AG10803 (cell line): Measurements from ENCODE around the gene TRIM41.

ENCODE experiments used
- DNase-seq: peaks from one replicate; pipeline ENCODE4 v3.0.0; 2010; ENCODE audit warnings: low read depth
- H3K4me3 ChIP-seq: 2 replicates; pipeline ENCODE4 v1.5.1; 2011; ENCODE audit warnings: mild to moderate bottlenecking, low read length, control low read depth
- CTCF ChIP-seq: conservative IDR thresholded peaks from 2 replicates; pipeline ENCODE4 v1.5.1; 2011; ENCODE audit warnings: mild to moderate bottlenecking, low read length, control low read depth, inconsistent platforms

TRIM41 gene

GRCh38 chr5:181242031-181242451, 19.0 kb downstream of the TRIM41 start:
- H3K4me3 ChIP-seq, result peak overlapping the region; percentile 98
- DNase-seq, result no peak
- no peak for TF ChIP-seq CTCF

GRCh38 chr5:181243018-181243563, 20.0 kb downstream of the TRIM41 start:
- H3K4me3 ChIP-seq, result peak overlapping the region; percentile 98
- DNase-seq, result no peak
- TF ChIP-seq CTCF, result no peak

- TF ChIP-seq CTCF, result no peak
- peak; percentile 86 for DNase-seq
- H3K4me3 ChIP-seq, result peak within 1 kb of the TSS; percentile 98
Measured at GRCh38 chr5:181243564-181244343, 20.7 kb downstream of the TRIM41 start, which contains the start of gene RACK1. Gene RACK1, minus strand, starts transcription at chr5:181243906. Its CDS starts 106 bp downstream, at chr5:181243800.

- H3K4me3 ChIP-seq, result peak overlapping the region; percentile 77
- TF ChIP-seq CTCF, result no peak
- no peak for DNase-seq
Measured at GRCh38 chr5:181245427-181246275, 22.6 kb downstream of the TRIM41 start.

- DNase-seq, result peak; percentile 88
- no peak for TF ChIP-seq CTCF
Measured at GRCh38 chr5:181246276-181247049, 23.4 kb downstream of the TRIM41 start.

GRCh38 chr5:181248277-181248676, 25.2 kb downstream of the TRIM41 start:
- no peak for TF ChIP-seq CTCF
- peak overlapping the region; percentile 77 for H3K4me3 ChIP-seq
- DNase-seq, result no peak

More at GRCh38 chr5:181246276-181247049, 23.4 kb downstream of the TRIM41 start:
- H3K4me3 ChIP-seq, result peak overlapping the region; percentile 77
